ENCODE measurements around the gene CNGA3.

The CNGA3 gene

GRCh38 chr2:98388601-98389250 lies 42.5 kb downstream of the CNGA3 start:
- H3K9me3 ChIP-seq (ENCODE audit: insufficient read depth, low read depth, low read length): no peaks in the 10 kb centered on the region
- no peaks in the 10 kb centered on the region for H3K27me3 ChIP-seq (ENCODE audit: insufficient read depth, low read length)
- H3K9ac ChIP-seq (ENCODE audit: low read depth, low read length): no peak overlapping the region
- H3K4me3 ChIP-seq (ENCODE audit: low read length): no peak overlapping the region
- no peaks in the 10 kb centered on the region for H3K36me3 ChIP-seq (ENCODE audit: insufficient read depth, low read length)
- H3K27ac ChIP-seq (ENCODE audit: low read depth, low read length): no peak overlapping the region
- H3K4me1 ChIP-seq (ENCODE audit: insufficient read depth, low read length): no peaks in the 10 kb centered on the region
- WGBS: 93% methylated on average over 17 of the region's 17 CpGs

- H3K27ac ChIP-seq (ENCODE audit: low read depth, low read length): no peak overlapping the region
- 95% methylated on average over 4 of the region's 4 CpGs for WGBS
- H3K9ac ChIP-seq (ENCODE audit: low read depth, low read length): no peak overlapping the region
- peaks cover 2% of the 10 kb centered on the region for H3K4me1 ChIP-seq (ENCODE audit: insufficient read depth, low read length)
- H3K9me3 ChIP-seq (ENCODE audit: insufficient read depth, low read depth, low read length): no peaks in the 10 kb centered on the region
- H3K36me3 ChIP-seq (ENCODE audit: insufficient read depth, low read length): no peaks in the 10 kb centered on the region
- H3K4me3 ChIP-seq (ENCODE audit: low read length): no peak overlapping the region
- no peaks in the 10 kb centered on the region for H3K27me3 ChIP-seq (ENCODE audit: insufficient read depth, low read length)
These were observed 43.0 kb downstream of the CNGA3 start for GRCh38 chr2:98389251-98389605.

GRCh38 chr2:98390571-98391476 lies 44.6 kb downstream of the CNGA3 start:
- no peaks in the 10 kb centered on the region for H3K36me3 ChIP-seq (ENCODE audit: insufficient read depth, low read length)
- H3K9ac ChIP-seq (ENCODE audit: low read depth, low read length): no peak overlapping the region
- H3K27me3 ChIP-seq (ENCODE audit: insufficient read depth, low read length): no peaks in the 10 kb centered on the region
- H3K4me1 ChIP-seq (ENCODE audit: insufficient read depth, low read length): peaks cover 10% of the 10 kb centered on the region
- no peak overlapping the region for H3K4me3 ChIP-seq (ENCODE audit: low read length)
- H3K9me3 ChIP-seq (ENCODE audit: insufficient read depth, low read depth, low read length): no peaks in the 10 kb centered on the region
- 92% methylated on average over 19 of the region's 19 CpGs for WGBS
- H3K27ac ChIP-seq (ENCODE audit: low read depth, low read length): no peak overlapping the region

GRCh38 chr2:98391581-98392270 lies 45.5 kb downstream of the CNGA3 start:
- Histone ChIP-seq H3K9me3 (ENCODE audit: insufficient read depth, low read depth, low read length) (no peaks in the 10 kb centered on the region), H3K36me3 (ENCODE audit: insufficient read depth, low read length) (no peaks in the 10 kb centered on the region), H3K9ac (ENCODE audit: low read depth, low read length) (no peak overlapping the region), H3K4me1 (ENCODE audit: insufficient read depth, low read length) (peaks cover 10% of the 10 kb centered on the region), H3K4me3 (ENCODE audit: low read length) (no peak overlapping the region), H3K27me3 (ENCODE audit: insufficient read depth, low read length) (no peaks in the 10 kb centered on the region), H3K27ac (ENCODE audit: low read depth, low read length) (no peak overlapping the region)
- 97% methylated on average over 18 of the region's 18 CpGs for WGBS

- no peaks in the 10 kb centered on the region for H3K27me3 ChIP-seq (ENCODE audit: insufficient read depth, low read length)
- no peak overlapping the region for H3K9ac ChIP-seq (ENCODE audit: low read depth, low read length)
- WGBS: 96% methylated on average over 5 of the region's 5 CpGs
- no peak overlapping the region for H3K27ac ChIP-seq (ENCODE audit: low read depth, low read length)
- peaks cover 10% of the 10 kb centered on the region for H3K4me1 ChIP-seq (ENCODE audit: insufficient read depth, low read length)
- no peaks in the 10 kb centered on the region for H3K36me3 ChIP-seq (ENCODE audit: insufficient read depth, low read length)
- H3K9me3 ChIP-seq (ENCODE audit: insufficient read depth, low read depth, low read length): no peaks in the 10 kb centered on the region
- no peak overlapping the region for H3K4me3 ChIP-seq (ENCODE audit: low read length)
These were observed 47.1 kb downstream of the CNGA3 start for GRCh38 chr2:98393354-98393753.

- H3K27ac ChIP-seq (ENCODE audit: low read depth, low read length): peak overlapping the region; percentile 41; the same call in 1 of the 2 replicates
- WGBS: 35% methylated on average over 3 of the region's 3 CpGs
- H3K9ac ChIP-seq (ENCODE audit: low read depth, low read length): no peak overlapping the region
- no peaks in the 10 kb centered on the region for H3K9me3 ChIP-seq (ENCODE audit: insufficient read depth, low read depth, low read length)
- H3K4me3 ChIP-seq (ENCODE audit: low read length): no peak overlapping the region
- H3K36me3 ChIP-seq (ENCODE audit: insufficient read depth, low read length): no peaks in the 10 kb centered on the region
- H3K4me1 ChIP-seq (ENCODE audit: insufficient read depth, low read length): peaks cover 10% of the 10 kb centered on the region
- H3K27me3 ChIP-seq (ENCODE audit: insufficient read depth, low read length): no peaks in the 10 kb centered on the region
These were observed 48.4 kb downstream of the CNGA3 start for GRCh38 chr2:98394595-98395153.

GRCh38 chr2:98395977-98396376 lies 49.7 kb downstream of the CNGA3 start:
- no peak overlapping the region for H3K9ac ChIP-seq (ENCODE audit: low read depth, low read length)
- H3K4me1 ChIP-seq (ENCODE audit: insufficient read depth, low read length): peaks cover 10% of the 10 kb centered on the region
- no peaks in the 10 kb centered on the region for H3K27me3 ChIP-seq (ENCODE audit: insufficient read depth, low read length)
- H3K9me3 ChIP-seq (ENCODE audit: insufficient read depth, low read depth, low read length): no peaks in the 10 kb centered on the region
- no peak overlapping the region for H3K4me3 ChIP-seq (ENCODE audit: low read length)
- no peaks in the 10 kb centered on the region for H3K36me3 ChIP-seq (ENCODE audit: insufficient read depth, low read length)
- 93% methylated on average over 6 of the region's 6 CpGs for WGBS
- H3K27ac ChIP-seq (ENCODE audit: low read depth, low read length): no peak overlapping the region

- Histone ChIP-seq H3K9ac (ENCODE audit: low read depth, low read length) (no peak overlapping the region), H3K4me1 (ENCODE audit: insufficient read depth, low read length) (peaks cover 10% of the 10 kb centered on the region), H3K36me3 (ENCODE audit: insufficient read depth, low read length) (no peaks in the 10 kb centered on the region), H3K27ac (ENCODE audit: low read depth, low read length) (no peak overlapping the region), H3K27me3 (ENCODE audit: insufficient read depth, low read length) (peaks cover 2% of the 10 kb centered on the region; the same call in 1 of the 2 replicates), H3K4me3 (ENCODE audit: low read length) (no peak overlapping the region), H3K9me3 (ENCODE audit: insufficient read depth, low read depth, low read length) (no peaks in the 10 kb centered on the region)
- 95% methylated on average over 23 of the region's 23 CpGs for WGBS
These were observed 50.6 kb downstream of the CNGA3 start for GRCh38 chr2:98396745-98397355.

GRCh38 chr2:98399140-98399539 lies 52.9 kb downstream of the CNGA3 start:
- 94% methylated on average over 3 of the region's 4 CpGs for WGBS

GRCh38 chr2:98403878-98404277 lies 57.6 kb downstream of the CNGA3 start:
- Histone ChIP-seq H3K4me3 (ENCODE audit: low read length) (no peak overlapping the region), H3K27ac (ENCODE audit: low read depth, low read length) (no peak overlapping the region), H3K36me3 (ENCODE audit: insufficient read depth, low read length) (no peaks in the 10 kb centered on the region), H3K27me3 (ENCODE audit: insufficient read depth, low read length) (peaks cover 2% of the 10 kb centered on the region; the same call in 1 of the 2 replicates), H3K4me1 (ENCODE audit: insufficient read depth, low read length) (0 out of 2 replicates have a peak, but pooled peaks cover 4% of the 10 kb centered on the region), H3K9ac (ENCODE audit: low read depth, low read length) (no peak overlapping the region), H3K9me3 (ENCODE audit: insufficient read depth, low read depth, low read length) (no peaks in the 10 kb centered on the region)

More at GRCh38 chr2:98399140-98399539, 52.9 kb downstream of the CNGA3 start:
- no peak overlapping the region for H3K9ac ChIP-seq (ENCODE audit: low read depth, low read length)
- no peaks in the 10 kb centered on the region for H3K36me3 ChIP-seq (ENCODE audit: insufficient read depth, low read length)
- H3K4me1 ChIP-seq (ENCODE audit: insufficient read depth, low read length): peaks cover 9% of the 10 kb centered on the region
- no peak overlapping the region for H3K27ac ChIP-seq (ENCODE audit: low read depth, low read length)
- no peaks in the 10 kb centered on the region for H3K9me3 ChIP-seq (ENCODE audit: insufficient read depth, low read depth, low read length)
- H3K4me3 ChIP-seq (ENCODE audit: low read length): no peak overlapping the region
- H3K27me3 ChIP-seq (ENCODE audit: insufficient read depth, low read length): peaks cover 2% of the 10 kb centered on the region; the same call in 1 of the 2 replicates
